Tibial nerve (tissue), 4 donors: Measurements from ENCODE around the gene LIFR.

ENCODE experiments used
- CTCF ChIP-seq, 5 experiments: fragments of 200-600 bp in 3 of 5; fragments of 450-650 bp in 2 of 5; sonication (generic) in 3 of 5; IDR thresholded peaks; one replicate each; pipeline ENCODE4 v1.5.1; 2016 to 2019; ENCODE audit warnings: antibody characterized with exemption in 5 of 5, mild to moderate bottlenecking in 3 of 5, moderate library complexity in 2 of 5
- EP300 ChIP-seq, 2 donors: sonication (generic); formaldehyde crosslinking; IDR thresholded peaks; one replicate each; pipeline ENCODE4 v1.6.1; 2017; ENCODE audit warnings: antibody characterized with exemption in 2 of 2, mild to moderate bottlenecking in 1 of 2
- POLR2A ChIP-seq, 2 donors: fragments of 450-650 bp; IDR thresholded peaks; one replicate each; pipeline ENCODE4 v1.6.1; 2017; ENCODE audit warnings: antibody characterized with exemption in 2 of 2, mild to moderate bottlenecking in 2 of 2, moderate library complexity in 2 of 2

- TF ChIP-seq CTCF (IDR thresholded peaks at IDR 0.05): no peak
- TF ChIP-seq POLR2A (IDR thresholded peaks at IDR 0.05): no peak
- TF ChIP-seq EP300 (IDR thresholded peaks at IDR 0.05): no peak
Measured at GRCh38 chr5:38591523-38591849, 35.0 kb upstream of the LIFR start.
